WTC11 (cell line): ENCODE measurements around the gene DHPS. TPM values are rescaled to one million over a fixed set of nuclear protein-coding genes. Genes with fewer than 3 reads are reported as not detected.

Source experiments
- ATAC-seq: fragments of 200-7000 bp; cut with Tn5 transposase; 2 replicates; pipeline ENCODE4 v1.10.0; 2021; ENCODE audit warnings: mild to moderate bottlenecking, moderate library complexity
- CTCF ChIA-PET: fragments of 300-600 bp; sonication (Branson Sonifier 250); formaldehyde crosslinking; loops from one replicate; lab custom pipeline; 2021; ENCODE audit warnings: antibody characterized with exemption; lab: Charles Lee
- POLR2A ChIA-PET: fragments of 350-600 bp; sonication (Branson Sonifier 250); formaldehyde crosslinking; loops from one replicate; lab custom pipeline; 2021; ENCODE audit warnings: antibody characterized with exemption; lab: Charles Lee
- DNase-seq: peaks from one replicate; pipeline ENCODE4 v3.0.0; 2021; ENCODE audit warnings: low spot score
- H3K27ac Mint-ChIP-seq: 2 replicates; pipeline ENCODE4 v1.8.0; 2021; ENCODE audit warnings: mixed read lengths
- H3K27me3 Mint-ChIP-seq: 2 replicates; pipeline ENCODE4 v1.8.0; 2021; ENCODE audit warnings: low read depth, mild to moderate bottlenecking, moderate library complexity, mixed read lengths
- H3K36me3 Mint-ChIP-seq: 2 replicates; pipeline ENCODE4 v1.8.0; 2021; ENCODE audit warnings: mixed read lengths
- H3K4me1 Mint-ChIP-seq: 2 replicates; pipeline ENCODE4 v1.8.0; 2022; ENCODE audit warnings: mixed read lengths
- H3K4me3 Mint-ChIP-seq: 2 replicates; pipeline ENCODE4 v1.8.0; 2021; ENCODE audit warnings: mild to moderate bottlenecking, moderate library complexity, mixed read lengths
- H3K9me3 Mint-ChIP-seq: 2 replicates; pipeline ENCODE4 v1.8.0; 2021; ENCODE audit warnings: mixed read lengths
- AFF4 ChIP-seq: sonication (generic); formaldehyde crosslinking; IDR thresholded peaks from 2 replicates; pipeline ENCODE4 v1.8.1; 2023; ENCODE audit warnings: mild to moderate bottlenecking, missing genetic modification reagents, borderline replicate concordance
- ATF3 ChIP-seq: sonication (generic); formaldehyde crosslinking; conservative IDR thresholded peaks from 2 replicates; pipeline ENCODE4 v1.8.1; 2022; ENCODE audit warnings: mild to moderate bottlenecking, missing genetic modification reagents
- CREB1 ChIP-seq: sonication (generic); formaldehyde crosslinking; IDR thresholded peaks from 2 replicates; pipeline ENCODE4 v1.8.0; 2023; ENCODE audit warnings: mild to moderate bottlenecking, missing genetic modification reagents
- CREM ChIP-seq: sonication (generic); formaldehyde crosslinking; IDR thresholded peaks from 2 replicates; pipeline ENCODE4 v1.8.1; 2022; ENCODE audit warnings: mild to moderate bottlenecking, missing genetic modification reagents, moderate library complexity
- ERG ChIP-seq: fragments of 250-450 bp; sonication (Bioruptor Pico); IDR thresholded peaks from 2 replicates; pipeline ENCODE4 v1.8.0; 2021; ENCODE audit warnings: mild to moderate bottlenecking
- GRHL2 ChIP-seq: fragments of 250-450 bp; sonication (Bioruptor Pico); IDR thresholded peaks from 2 replicates; pipeline ENCODE4 v1.8.0; 2022; ENCODE audit warnings: mild to moderate bottlenecking, moderate library complexity; ENCODE audit not compliant: insufficient replicate concordance, severe bottlenecking
- JAZF1 ChIP-seq: fragments of 250-450 bp; sonication (Bioruptor Pico); IDR thresholded peaks from 2 replicates; pipeline ENCODE4 v1.9.0; 2021; ENCODE audit warnings: moderate library complexity, mild to moderate bottlenecking, inconsistent platforms
- NFATC4 ChIP-seq: fragments of 250-450 bp; sonication (Bioruptor Pico); IDR thresholded peaks from 2 replicates; pipeline ENCODE4 v1.9.0; 2021; ENCODE audit warnings: mild to moderate bottlenecking
- PRRX2 ChIP-seq: fragments of 250-450 bp; sonication (Bioruptor Pico); IDR thresholded peaks from 2 replicates; pipeline ENCODE4 v1.8.0; 2021; ENCODE audit warnings: mild to moderate bottlenecking
- SP1 ChIP-seq: sonication (generic); formaldehyde crosslinking; conservative IDR thresholded peaks from 2 replicates; pipeline ENCODE4 v1.8.1; 2022; ENCODE audit warnings: missing genetic modification reagents
- TP53 ChIP-seq: sonication (generic); formaldehyde crosslinking; IDR thresholded peaks from 2 replicates; pipeline ENCODE4 v1.8.1; 2023; ENCODE audit warnings: mild to moderate bottlenecking, missing genetic modification reagents
- ZNF121 ChIP-seq: sonication (generic); formaldehyde crosslinking; IDR thresholded peaks from 2 replicates; pipeline ENCODE4 v1.8.0; 2023; ENCODE audit warnings: missing genetic modification reagents
- total RNA-seq: library from RNA; stranded (reverse); gene quantifications from 3 replicates; pipeline ENCODE4 v1.2.3, GENCODE V29; 2021
- TF ChIP-seq, protein P1 (sequence below): sonication (generic); formaldehyde crosslinking; IDR thresholded peaks from 2 replicates; pipeline ENCODE4 v1.8.1; 2022; ENCODE audit warnings: mild to moderate bottlenecking, missing genetic modification reagents, moderate library complexity, borderline replicate concordance
- TF ChIP-seq, protein P2 (sequence below): sonication (generic); formaldehyde crosslinking; IDR thresholded peaks from 2 replicates; pipeline ENCODE4 v1.8.0; 2023; ENCODE audit warnings: missing genetic modification reagents, mild to moderate bottlenecking, borderline replicate concordance
- TF ChIP-seq, protein P3 (sequence below): sonication (generic); formaldehyde crosslinking; IDR thresholded peaks from 2 replicates; pipeline ENCODE4 v1.8.0; 2023; ENCODE audit warnings: mild to moderate bottlenecking, missing genetic modification reagents

The DHPS gene
- total RNA-seq, 1 experiment from 2014 or later: 115 TPM

DNA sequence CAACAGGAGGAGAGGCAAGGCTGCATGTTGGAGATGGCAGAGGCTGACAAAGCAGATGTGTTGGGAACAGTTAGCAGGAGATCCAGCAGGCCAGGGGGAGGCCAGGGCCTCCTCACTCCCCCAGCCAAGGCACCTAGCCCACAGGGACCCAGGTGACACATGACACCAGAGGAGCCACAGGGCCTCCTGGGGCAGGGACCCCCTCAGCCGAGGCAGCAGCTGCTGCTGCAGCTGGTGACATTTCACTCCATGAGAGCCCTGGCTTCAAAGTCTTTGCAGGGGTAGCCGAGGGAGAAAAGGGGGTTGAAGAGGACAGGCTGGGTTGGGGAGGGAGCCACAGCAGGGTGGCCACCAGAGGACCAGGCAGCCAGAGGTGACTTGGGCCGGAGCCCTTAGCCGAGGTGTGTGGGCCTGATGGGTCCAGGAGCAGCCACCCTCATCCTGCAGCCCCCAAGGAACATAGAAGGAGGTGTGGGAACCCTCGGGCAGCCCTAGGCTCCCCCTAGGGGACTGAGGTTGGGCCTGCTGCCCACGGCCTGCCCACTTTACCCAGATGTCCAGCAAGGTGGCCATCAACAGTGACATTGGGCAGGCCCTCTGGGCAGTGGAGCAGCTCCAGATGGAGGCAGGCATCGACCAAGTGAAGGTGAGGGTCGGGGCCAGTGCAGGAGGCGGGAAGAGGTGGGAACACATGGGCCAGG is 6.0 kb upstream of the DHPS start, which contains the start of gene GNG14:
Gene GNG14 (plus strand): TSS at position 503 of the 701 bp plus-strand sequence. CDS start 51 bp downstream, at position 554.
- POLR2A ChIA-PET: interaction anchor here (1.1 kb wide), 1 partner anchor 16 kb away, joined by 3 read pairs; no protein-coding TSS in a partner anchor

GRCh38 chr19:12685831-12686230 is 4.2 kb upstream of the DHPS start:
- CTCF ChIA-PET: interaction anchor here (0.7 to 1.9 kb wide), 3 partner anchors 13 to 280 kb away, joined by 3 to 6 read pairs (median 3); no protein-coding TSS in a partner anchor
- POLR2A ChIA-PET: no interaction called here
- Mint-ChIP-seq H3K4me1 (peaks cover 4% of the 10 kb centered on the region; the same call in 1 of the 2 replicates), H3K27me3 (no peaks in the 10 kb centered on the region), H3K27ac (no peak overlapping the region), H3K36me3 (peaks cover 4% of the 10 kb centered on the region), H3K9me3 (no peaks in the 10 kb centered on the region), H3K4me3 (no peak overlapping the region)
- TF ChIP-seq AFF4 (CRISPR knock-in tag) (no peak), TP53 (no peak), ATF3 (no peak), CREB1 (CRISPR knock-in tag) (no peak), ERG (CRISPR knock-in tag) (no peak), GRHL2 (CRISPR knock-in tag) (no peak), ZNF121 (CRISPR knock-in tag) (no peak), NFATC4 (no peak), CREM (no peak), PRRX2 (CRISPR knock-in tag) (no peak), SP1 (CRISPR knock-in tag) (no peak)
- TF ChIP-seq, protein P1, sequence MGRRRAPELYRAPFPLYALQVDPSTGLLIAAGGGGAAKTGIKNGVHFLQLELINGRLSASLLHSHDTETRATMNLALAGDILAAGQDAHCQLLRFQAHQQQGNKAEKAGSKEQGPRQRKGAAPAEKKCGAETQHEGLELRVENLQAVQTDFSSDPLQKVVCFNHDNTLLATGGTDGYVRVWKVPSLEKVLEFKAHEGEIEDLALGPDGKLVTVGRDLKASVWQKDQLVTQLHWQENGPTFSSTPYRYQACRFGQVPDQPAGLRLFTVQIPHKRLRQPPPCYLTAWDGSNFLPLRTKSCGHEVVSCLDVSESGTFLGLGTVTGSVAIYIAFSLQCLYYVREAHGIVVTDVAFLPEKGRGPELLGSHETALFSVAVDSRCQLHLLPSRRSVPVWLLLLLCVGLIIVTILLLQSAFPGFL (CRISPR knock-in tag): no peak
- TF ChIP-seq, protein P2, sequence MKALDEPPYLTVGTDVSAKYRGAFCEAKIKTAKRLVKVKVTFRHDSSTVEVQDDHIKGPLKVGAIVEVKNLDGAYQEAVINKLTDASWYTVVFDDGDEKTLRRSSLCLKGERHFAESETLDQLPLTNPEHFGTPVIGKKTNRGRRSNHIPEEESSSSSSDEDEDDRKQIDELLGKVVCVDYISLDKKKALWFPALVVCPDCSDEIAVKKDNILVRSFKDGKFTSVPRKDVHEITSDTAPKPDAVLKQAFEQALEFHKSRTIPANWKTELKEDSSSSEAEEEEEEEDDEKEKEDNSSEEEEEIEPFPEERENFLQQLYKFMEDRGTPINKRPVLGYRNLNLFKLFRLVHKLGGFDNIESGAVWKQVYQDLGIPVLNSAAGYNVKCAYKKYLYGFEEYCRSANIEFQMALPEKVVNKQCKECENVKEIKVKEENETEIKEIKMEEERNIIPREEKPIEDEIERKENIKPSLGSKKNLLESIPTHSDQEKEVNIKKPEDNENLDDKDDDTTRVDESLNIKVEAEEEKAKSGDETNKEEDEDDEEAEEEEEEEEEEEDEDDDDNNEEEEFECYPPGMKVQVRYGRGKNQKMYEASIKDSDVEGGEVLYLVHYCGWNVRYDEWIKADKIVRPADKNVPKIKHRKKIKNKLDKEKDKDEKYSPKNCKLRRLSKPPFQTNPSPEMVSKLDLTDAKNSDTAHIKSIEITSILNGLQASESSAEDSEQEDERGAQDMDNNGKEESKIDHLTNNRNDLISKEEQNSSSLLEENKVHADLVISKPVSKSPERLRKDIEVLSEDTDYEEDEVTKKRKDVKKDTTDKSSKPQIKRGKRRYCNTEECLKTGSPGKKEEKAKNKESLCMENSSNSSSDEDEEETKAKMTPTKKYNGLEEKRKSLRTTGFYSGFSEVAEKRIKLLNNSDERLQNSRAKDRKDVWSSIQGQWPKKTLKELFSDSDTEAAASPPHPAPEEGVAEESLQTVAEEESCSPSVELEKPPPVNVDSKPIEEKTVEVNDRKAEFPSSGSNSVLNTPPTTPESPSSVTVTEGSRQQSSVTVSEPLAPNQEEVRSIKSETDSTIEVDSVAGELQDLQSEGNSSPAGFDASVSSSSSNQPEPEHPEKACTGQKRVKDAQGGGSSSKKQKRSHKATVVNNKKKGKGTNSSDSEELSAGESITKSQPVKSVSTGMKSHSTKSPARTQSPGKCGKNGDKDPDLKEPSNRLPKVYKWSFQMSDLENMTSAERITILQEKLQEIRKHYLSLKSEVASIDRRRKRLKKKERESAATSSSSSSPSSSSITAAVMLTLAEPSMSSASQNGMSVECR (CRISPR knock-in tag): no peak
- TF ChIP-seq, protein P3, sequence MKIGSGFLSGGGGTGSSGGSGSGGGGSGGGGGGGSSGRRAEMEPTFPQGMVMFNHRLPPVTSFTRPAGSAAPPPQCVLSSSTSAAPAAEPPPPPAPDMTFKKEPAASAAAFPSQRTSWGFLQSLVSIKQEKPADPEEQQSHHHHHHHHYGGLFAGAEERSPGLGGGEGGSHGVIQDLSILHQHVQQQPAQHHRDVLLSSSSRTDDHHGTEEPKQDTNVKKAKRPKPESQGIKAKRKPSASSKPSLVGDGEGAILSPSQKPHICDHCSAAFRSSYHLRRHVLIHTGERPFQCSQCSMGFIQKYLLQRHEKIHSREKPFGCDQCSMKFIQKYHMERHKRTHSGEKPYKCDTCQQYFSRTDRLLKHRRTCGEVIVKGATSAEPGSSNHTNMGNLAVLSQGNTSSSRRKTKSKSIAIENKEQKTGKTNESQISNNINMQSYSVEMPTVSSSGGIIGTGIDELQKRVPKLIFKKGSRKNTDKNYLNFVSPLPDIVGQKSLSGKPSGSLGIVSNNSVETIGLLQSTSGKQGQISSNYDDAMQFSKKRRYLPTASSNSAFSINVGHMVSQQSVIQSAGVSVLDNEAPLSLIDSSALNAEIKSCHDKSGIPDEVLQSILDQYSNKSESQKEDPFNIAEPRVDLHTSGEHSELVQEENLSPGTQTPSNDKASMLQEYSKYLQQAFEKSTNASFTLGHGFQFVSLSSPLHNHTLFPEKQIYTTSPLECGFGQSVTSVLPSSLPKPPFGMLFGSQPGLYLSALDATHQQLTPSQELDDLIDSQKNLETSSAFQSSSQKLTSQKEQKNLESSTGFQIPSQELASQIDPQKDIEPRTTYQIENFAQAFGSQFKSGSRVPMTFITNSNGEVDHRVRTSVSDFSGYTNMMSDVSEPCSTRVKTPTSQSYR (CRISPR knock-in tag): no peak
- ATAC-seq: no peak
- no peak for DNase-seq

More for the DNA sequence above, 6.0 kb upstream of the DHPS start, which contains the start of gene GNG14:
- Mint-ChIP-seq H3K27me3 (no peaks in the 10 kb centered on the region), H3K4me1 (no peaks in the 10 kb centered on the region), H3K27ac (no peak within 1 kb of the TSS), H3K9me3 (no peaks in the 10 kb centered on the region), H3K4me3 (no peak within 1 kb of the TSS), H3K36me3 (no peaks in the 10 kb centered on the region)
- ATAC-seq (no peak), DNase-seq (no peak)
- CTCF ChIA-PET: no interaction called here
- no peak for TF ChIP-seq JAZF1 (CRISPR knock-in tag)
- no peak for TF ChIP-seq ZNF121 (CRISPR knock-in tag)
- no peak for TF ChIP-seq ERG (CRISPR knock-in tag)
